NCI-H446 treated with DMSO at 0.1 percent for 48 hours (cell line): ENCODE results near the gene AGBL5.

ENCODE experiments used
- DNase-seq: peaks from one replicate; lab custom pipeline; 2025; lab: John Stamatoyannopoulos, UW

The AGBL5 gene

DNA sequence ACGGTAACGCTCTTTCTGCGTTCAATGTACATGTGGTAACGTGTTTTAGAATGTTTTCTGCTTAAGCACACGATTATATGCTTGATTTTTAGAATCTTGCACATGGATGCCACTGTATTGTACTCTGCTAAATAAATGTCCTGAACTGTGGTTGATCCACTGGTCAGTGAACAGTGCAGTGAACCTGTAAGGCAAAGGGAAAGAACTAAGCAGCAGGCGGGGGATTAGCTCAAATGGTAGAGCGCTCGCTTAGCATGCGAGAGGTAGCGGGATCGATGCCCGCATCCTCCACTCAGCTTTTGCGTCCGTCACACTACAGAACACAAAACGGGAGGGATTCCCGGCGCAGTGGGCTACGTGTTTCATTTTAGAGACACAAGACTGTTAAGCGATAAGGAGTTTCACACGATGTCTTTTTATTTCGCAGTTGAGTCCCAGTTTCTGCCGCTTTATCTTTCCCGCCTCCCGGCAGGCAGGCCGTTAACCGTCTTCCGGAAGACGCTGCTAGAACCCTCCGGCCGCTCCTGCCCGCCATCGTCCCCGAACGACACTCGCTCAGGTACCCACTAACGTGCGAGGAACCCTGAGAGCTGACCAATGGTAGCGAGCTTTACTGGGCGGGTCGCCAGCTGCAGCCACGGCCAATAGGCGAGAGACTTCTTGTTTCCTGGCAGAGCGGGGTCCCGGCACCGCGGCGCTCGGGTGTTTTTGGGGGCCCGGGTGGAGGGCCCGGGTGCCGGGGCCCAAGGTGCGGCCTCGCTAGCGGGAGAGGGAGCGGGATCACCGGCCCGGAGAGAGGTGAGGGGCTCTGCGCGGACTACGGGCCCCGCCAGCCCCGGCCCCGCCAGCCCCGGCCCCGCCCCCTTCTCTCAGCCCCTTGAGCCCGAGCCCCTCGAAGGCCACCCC, at the start of gene AGBL5:
Gene AGBL5 (plus strand): TSS at position 673 of the 906 bp plus-strand sequence. CDS start 1,291 bp downstream, outside the sequence.
- DNase-seq: peak; percentile 88

GRCh38 chr2:27001950-27002349, 49.5 kb upstream of the AGBL5 start:
- no peak for DNase-seq

GRCh38 chr2:27003007-27003406, 48.5 kb upstream of the AGBL5 start:
- no peak for DNase-seq

GRCh38 chr2:27003857-27004256, 47.6 kb upstream of the AGBL5 start:
- DNase-seq: no peak

GRCh38 chr2:27006602-27007415, 44.7 kb upstream of the AGBL5 start:
- no peak for DNase-seq

GRCh38 chr2:27007416-27008374, 43.8 kb upstream of the AGBL5 start:
- no peak for DNase-seq

DNA sequence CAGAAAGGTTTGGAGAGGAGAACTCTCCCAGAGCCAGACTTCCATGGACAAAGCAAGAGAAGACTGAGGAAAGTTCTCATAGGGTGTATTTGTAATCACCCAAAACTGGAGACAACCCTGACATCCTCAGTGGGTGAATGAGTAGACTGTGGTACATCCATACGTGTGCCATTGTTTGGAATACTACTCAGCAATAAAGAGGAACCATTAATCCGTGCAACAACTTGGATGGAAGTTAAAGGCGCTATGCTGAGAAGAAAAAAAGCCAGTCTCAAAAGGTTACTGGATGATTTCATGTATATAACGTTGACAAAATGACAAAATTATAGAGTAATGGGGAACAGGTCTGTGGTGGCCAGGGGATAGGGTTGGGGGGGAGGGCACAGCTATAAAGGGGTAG, 42.8 kb upstream of the AGBL5 start:
- DNase-seq: no peak

DNA sequence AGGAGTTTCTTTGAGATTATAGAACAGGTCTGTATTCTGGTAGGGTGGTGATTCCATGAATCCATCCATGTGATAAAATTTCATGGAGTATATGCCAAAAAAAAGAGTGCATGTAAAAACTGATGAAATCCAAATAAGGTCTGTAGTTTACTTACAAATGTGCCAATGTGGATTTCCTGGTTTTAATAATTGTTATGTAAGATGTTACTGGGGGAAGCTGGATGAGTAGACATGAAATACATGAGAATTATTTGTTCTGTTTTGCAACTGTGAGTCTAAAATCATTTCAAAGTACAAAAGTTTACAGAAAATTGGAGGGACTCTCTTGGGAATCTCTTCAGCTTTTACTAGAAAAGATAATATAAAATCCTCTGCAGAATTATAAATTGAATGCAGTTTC, 42.4 kb upstream of the AGBL5 start:
- no peak for DNase-seq

- no peak for DNase-seq
Observed at GRCh38 chr2:27009716-27010115, 41.8 kb upstream of the AGBL5 start.

DNA sequence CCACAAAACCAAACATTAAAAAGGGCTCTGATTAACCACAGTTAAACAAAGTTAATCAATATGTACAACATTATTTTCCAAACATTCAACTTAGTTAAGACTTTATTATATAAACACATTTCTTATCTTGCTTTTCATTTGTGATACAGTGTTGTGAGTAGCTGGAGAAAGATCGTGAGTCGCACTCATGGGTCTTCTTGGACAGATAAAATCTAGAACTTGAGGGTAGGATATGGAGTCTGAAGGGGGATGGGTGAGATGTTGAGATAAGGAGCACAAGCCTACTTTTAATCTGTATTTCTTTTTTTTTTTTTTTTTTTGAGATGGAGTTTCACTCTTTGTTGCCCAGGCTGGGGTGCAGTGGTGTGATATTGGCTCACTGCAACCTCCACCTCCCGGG, 41.3 kb upstream of the AGBL5 start:
- no peak for DNase-seq

DNA sequence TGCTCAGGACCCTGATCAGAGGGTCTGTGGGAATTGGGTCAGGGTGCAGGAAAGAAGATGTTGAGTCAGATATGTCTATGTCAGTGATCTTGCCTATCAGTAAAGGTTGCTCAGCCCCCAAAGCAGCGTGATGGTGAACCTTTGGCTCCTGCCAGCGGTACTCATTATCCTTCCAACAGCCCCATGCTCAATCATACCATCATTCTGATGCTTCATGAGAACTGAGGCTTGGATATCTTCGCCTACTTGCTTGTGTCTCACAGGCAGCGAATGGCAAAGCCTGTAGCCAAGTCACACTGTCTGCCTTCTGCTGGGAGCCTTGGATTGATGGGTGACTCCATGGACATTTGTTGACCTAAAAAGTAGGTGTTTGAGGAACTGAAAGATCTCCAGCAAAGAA, 37.7 kb upstream of the AGBL5 start:
- no peak for DNase-seq

GRCh38 chr2:27014771-27015433, 36.6 kb upstream of the AGBL5 start:
- DNase-seq: no peak

GRCh38 chr2:27016801-27017325, 34.6 kb upstream of the AGBL5 start:
- DNase-seq: no peak

- DNase-seq: no peak
Observed at GRCh38 chr2:27018142-27018541, 33.3 kb upstream of the AGBL5 start.

DNA sequence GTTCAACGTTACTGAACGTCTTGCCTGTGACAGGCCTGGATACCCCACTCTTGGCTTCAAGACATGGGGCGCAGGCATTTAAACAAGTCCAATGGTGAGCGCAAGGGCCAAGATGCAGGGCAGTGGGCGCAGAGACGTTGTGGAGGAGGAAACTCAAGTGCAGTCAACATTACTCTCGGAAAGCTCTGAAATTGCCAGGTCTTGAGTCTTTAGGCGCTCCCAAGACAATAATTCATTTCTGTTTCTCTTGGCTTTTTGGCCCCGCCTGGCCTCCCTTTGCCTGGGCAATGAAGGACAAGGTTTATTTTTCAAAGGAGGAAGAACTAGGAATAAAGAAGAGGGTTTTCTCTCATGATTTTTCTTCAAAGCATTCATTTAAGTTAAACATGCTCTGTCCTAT, 32.0 kb upstream of the AGBL5 start:
- DNase-seq: no peak

- no peak for DNase-seq
Observed at GRCh38 chr2:27019931-27020855, 31.3 kb upstream of the AGBL5 start.

DNA sequence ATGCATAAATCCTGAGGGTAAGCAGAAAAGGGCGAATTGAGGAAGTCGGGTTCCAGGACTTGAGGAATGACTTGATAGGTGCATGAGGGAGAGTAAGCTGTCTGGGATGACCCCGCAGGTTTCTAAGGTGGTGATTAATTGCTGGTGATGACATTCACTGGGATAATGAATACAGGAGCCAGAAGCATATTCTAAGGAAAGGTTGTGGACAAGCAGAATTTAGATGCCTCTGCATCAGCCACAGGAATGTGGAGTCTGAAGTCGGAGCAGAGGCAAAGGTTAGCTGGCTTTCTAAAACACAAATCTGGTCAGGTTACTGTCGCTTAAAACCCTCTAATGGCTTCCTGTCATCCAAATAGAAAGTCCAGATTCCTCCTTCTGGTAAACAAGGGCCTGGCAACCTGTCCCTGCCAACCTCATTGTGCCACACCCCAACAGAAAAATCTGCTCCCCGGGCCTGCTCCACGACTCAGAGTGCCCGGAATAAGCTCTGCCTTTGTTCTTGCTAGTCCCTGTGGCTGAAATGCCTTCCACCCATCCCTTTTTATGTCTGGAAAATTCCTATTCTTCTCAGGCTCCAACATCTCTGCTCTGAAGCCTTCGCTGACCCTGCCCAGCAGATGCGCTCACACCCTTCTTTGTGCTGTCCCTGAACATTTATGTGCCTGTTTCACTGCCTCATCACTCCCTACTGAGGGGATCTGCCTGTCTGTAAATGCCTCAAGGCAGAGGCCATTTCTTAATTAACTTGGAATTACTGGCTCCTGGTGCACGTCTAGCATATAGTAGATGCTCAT, 30.0 kb upstream of the AGBL5 start:
- DNase-seq: no peak

GRCh38 chr2:27023740-27024139, 27.7 kb upstream of the AGBL5 start:
- DNase-seq: no peak

GRCh38 chr2:27024188-27024587, 27.3 kb upstream of the AGBL5 start:
- DNase-seq: no peak
